SU-DHL-6 (cell line): Measurements from ENCODE around the gene CARD10.

ENCODE experiments used
- H2AFZ ChIP-seq: fragments of 200-600 bp; sonication (generic); 2 replicates; pipeline ENCODE4 v1.6.1; 2014; ENCODE audit warnings: low read depth, mild to moderate bottlenecking, moderate library complexity, mixed read lengths, antibody characterized with exemption, low read length; ENCODE audit not compliant: severe bottlenecking
- H3F3A ChIP-seq: fragments of 200-600 bp; shearing (Covaris generic); 2 replicates; pipeline ENCODE4 v1.6.0; 2016; ENCODE audit warnings: antibody characterized with exemption, mild to moderate bottlenecking; ENCODE audit not compliant: insufficient read depth
- H3K27ac ChIP-seq: fragments of 200-600 bp; sonication (generic); 2 replicates; pipeline ENCODE4 v1.5.1; 2016; ENCODE audit warnings: low read depth, mild to moderate bottlenecking, low read length, moderate library complexity, mixed read lengths
- H3K27me3 ChIP-seq: fragments of 200-600 bp; sonication (generic), shearing (Covaris generic); 2 replicates; pipeline ENCODE4 v1.6.0; 2014; ENCODE audit warnings: mild to moderate bottlenecking, low read length
- H3K36me3 ChIP-seq: fragments of 200-600 bp; sonication (generic); 2 replicates; pipeline ENCODE4 v1.6.1; 2014; ENCODE audit warnings: mild to moderate bottlenecking, low read length, mixed read lengths
- H3K4me2 ChIP-seq: fragments of 300-600, 200-600 bp; shearing (Covaris generic), sonication (generic); 2 replicates; pipeline ENCODE4 v1.6.0; 2014; ENCODE audit warnings: low read length, low read depth, mild to moderate bottlenecking; ENCODE audit not compliant: poor library complexity, severe bottlenecking
- H3K4me3 ChIP-seq: fragments of 200-600 bp; sonication (generic); 2 replicates; pipeline ENCODE4 v1.5.1; 2014; ENCODE audit warnings: antibody characterized with exemption, low read length, mild to moderate bottlenecking, mixed read lengths; ENCODE audit not compliant: insufficient read depth, poor library complexity, severe bottlenecking
- H3K79me2 ChIP-seq: fragments of 200-600 bp; sonication (generic); 2 replicates; pipeline ENCODE4 v1.6.1; 2014; ENCODE audit warnings: mild to moderate bottlenecking, low read length, moderate library complexity; ENCODE audit not compliant: insufficient read depth
- H3K9ac ChIP-seq: fragments of 200-600 bp; sonication (generic); 2 replicates; pipeline ENCODE4 v1.7.0; 2014; ENCODE audit warnings: mild to moderate bottlenecking, low read length
- H3K9me2 ChIP-seq: fragments of 200-600 bp; sonication (generic); replicated peaks from 2 replicates; pipeline ENCODE4 v1.6.1; 2014; ENCODE audit warnings: low read length; ENCODE audit not compliant: insufficient read depth
- H3K9me3 ChIP-seq: fragments of 200-600 bp; sonication (generic); 2 replicates; pipeline ENCODE4 v1.6.1; 2014; ENCODE audit warnings: low read length, mixed read lengths; ENCODE audit not compliant: insufficient read depth
- H4K20me1 ChIP-seq: fragments of 200-600 bp; sonication (generic); 2 replicates; pipeline ENCODE4 v1.6.1; 2014; ENCODE audit warnings: low read depth, mild to moderate bottlenecking, antibody characterized with exemption, low read length, moderate library complexity, mixed read lengths
- EZH2phosphoT487 ChIP-seq: fragments of 200-600 bp; sonication (generic), shearing (Covaris generic); conservative IDR thresholded peaks from 2 replicates; pipeline ENCODE4 v1.6.1; 2018; ENCODE audit warnings: mild to moderate bottlenecking, antibody characterized with exemption, low read length, moderate library complexity, mixed read lengths
- TF ChIP-seq, protein P1 (sequence below): fragments of 200-600 bp; sonication (generic); IDR thresholded peaks from one replicate; pipeline ENCODE4 v1.5.1; 2017; ENCODE audit warnings: antibody characterized with exemption, mild to moderate bottlenecking, low read length, moderate library complexity; ENCODE audit not compliant: insufficient read depth, poor library complexity, severe bottlenecking

The CARD10 gene

DNA sequence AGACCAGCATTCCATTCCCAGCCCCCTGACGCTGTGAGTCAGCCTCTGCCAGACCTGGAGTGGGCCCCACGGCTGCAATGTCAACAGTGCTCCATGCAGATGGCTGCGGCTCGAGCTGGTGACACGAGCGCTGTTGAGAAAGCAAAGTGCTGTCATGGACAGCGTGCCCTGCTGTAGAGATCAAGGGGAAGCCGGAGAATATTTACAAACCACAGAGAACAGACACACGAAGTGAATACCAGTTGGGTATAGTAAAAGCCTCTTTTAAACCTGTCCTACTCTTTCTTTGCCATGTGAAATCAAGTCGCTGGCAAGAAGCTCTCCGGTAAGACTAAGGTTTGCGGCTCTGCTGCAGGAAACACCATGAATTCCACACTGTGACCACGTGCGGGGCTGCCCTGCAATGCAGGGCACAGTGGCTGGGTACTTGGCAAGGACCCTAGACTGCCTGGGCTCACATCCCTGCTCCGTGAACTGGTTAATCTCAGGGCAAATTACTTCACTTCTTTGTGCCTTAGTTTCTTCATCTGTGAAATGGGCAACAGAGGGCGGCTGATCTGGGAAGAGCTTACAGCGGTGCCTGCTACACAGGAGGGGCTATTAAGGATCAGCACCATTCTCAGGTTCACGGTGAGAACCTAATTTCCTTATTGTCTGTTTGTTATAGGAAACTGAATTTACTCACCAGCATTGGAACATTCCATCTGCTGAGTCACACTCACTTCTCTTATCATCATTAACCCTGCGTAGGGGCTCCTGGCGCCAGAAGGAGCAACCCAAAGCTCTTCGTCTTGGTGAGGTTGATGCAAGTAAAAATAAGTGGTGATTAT lies 64.1 kb downstream of the CARD10 start:
- no peaks in the 10 kb centered on the region for H3F3A ChIP-seq
- H3K79me2 ChIP-seq, result no peaks in the 10 kb centered on the region
- no peak overlapping the region for H3K4me3 ChIP-seq
- no peak overlapping the region for H3K4me2 ChIP-seq
- H3K9ac ChIP-seq, result no peak overlapping the region
- no peaks in the 10 kb centered on the region for H4K20me1 ChIP-seq
- H2AFZ ChIP-seq, result no peak overlapping the region
- H3K9me2 ChIP-seq, result no peaks in the 10 kb centered on the region
- H3K36me3 ChIP-seq, result no peaks in the 10 kb centered on the region
- no peak overlapping the region for H3K27ac ChIP-seq
- H3K27me3 ChIP-seq, result no peaks in the 10 kb centered on the region
- H3K9me3 ChIP-seq, result no peaks in the 10 kb centered on the region
- TF ChIP-seq EZH2phosphoT487, result no peak
- TF ChIP-seq, protein P1, sequence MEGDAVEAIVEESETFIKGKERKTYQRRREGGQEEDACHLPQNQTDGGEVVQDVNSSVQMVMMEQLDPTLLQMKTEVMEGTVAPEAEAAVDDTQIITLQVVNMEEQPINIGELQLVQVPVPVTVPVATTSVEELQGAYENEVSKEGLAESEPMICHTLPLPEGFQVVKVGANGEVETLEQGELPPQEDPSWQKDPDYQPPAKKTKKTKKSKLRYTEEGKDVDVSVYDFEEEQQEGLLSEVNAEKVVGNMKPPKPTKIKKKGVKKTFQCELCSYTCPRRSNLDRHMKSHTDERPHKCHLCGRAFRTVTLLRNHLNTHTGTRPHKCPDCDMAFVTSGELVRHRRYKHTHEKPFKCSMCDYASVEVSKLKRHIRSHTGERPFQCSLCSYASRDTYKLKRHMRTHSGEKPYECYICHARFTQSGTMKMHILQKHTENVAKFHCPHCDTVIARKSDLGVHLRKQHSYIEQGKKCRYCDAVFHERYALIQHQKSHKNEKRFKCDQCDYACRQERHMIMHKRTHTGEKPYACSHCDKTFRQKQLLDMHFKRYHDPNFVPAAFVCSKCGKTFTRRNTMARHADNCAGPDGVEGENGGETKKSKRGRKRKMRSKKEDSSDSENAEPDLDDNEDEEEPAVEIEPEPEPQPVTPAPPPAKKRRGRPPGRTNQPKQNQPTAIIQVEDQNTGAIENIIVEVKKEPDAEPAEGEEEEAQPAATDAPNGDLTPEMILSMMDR, result no peak

DNA sequence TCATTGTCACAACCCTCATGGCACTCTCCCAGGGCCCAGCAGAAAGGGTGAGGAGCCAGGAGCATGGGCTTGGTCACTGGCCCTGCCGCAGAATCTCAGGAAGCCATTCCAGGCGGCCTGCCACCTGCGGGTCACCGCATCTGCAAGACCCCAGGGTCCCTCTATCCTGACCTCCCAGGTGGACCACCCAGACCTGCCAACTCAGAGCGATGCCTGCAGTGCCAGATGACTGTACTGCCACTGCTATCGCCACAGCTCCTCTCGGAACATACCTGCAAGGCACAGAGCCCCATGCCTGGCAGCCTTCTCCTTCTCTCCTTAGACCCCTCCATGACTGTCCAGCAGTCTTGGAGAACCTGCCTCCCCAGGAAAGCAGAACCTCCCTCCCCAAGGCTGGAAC lies 65.5 kb downstream of the CARD10 start:
- no peak overlapping the region for H2AFZ ChIP-seq

DNA sequence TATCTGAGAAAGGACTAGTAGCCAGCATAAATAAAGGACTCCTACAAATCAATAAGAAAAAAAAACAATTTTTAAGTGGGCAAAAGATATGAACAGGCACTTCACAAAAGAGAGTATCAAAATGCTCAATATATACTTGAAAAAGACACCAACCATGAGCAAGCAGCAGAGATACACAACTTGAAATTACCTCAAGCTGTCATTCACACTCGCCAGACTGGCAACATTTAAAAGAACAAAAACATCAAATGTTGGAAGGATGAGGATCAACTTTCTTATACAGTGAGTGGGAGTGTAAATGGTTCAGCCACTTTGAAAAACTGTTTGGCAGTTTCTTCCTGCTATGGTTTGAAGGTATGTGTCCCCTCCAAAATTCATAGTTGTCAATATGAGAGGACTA lies 68.0 kb downstream of the CARD10 start:
- no peaks in the 10 kb centered on the region for H3F3A ChIP-seq
- no peak overlapping the region for H3K4me3 ChIP-seq
- no peaks in the 10 kb centered on the region for H4K20me1 ChIP-seq
- TF ChIP-seq EZH2phosphoT487, result no peak
- TF ChIP-seq, protein P1, result no peak
- H3K27ac ChIP-seq, result no peak overlapping the region
- no peaks in the 10 kb centered on the region for H3K27me3 ChIP-seq
- H3K9ac ChIP-seq, result no peak overlapping the region
- no peaks in the 10 kb centered on the region for H3K79me2 ChIP-seq
- no peaks in the 10 kb centered on the region for H3K9me3 ChIP-seq
- H2AFZ ChIP-seq, result no peak overlapping the region
- H3K9me2 ChIP-seq, result no peaks in the 10 kb centered on the region
- no peaks in the 10 kb centered on the region for H3K36me3 ChIP-seq
- no peak overlapping the region for H3K4me2 ChIP-seq

More for the DNA sequence above, 65.5 kb downstream of the CARD10 start:
- Histone ChIP-seq H3K9me3 (no peaks in the 10 kb centered on the region), H3F3A (no peaks in the 10 kb centered on the region), H4K20me1 (no peaks in the 10 kb centered on the region), H3K9me2 (no peaks in the 10 kb centered on the region), H3K27me3 (no peaks in the 10 kb centered on the region), H3K4me3 (no peak overlapping the region), H3K9ac (no peak overlapping the region), H3K27ac (no peak overlapping the region), H3K4me2 (no peak overlapping the region), H3K36me3 (no peaks in the 10 kb centered on the region), H3K79me2 (no peaks in the 10 kb centered on the region)
- no peak for TF ChIP-seq EZH2phosphoT487
- TF ChIP-seq, protein P1, result no peak
